Hematopoietic multipotent progenitor cell treated with erythropoietin and hydrocortisone succinate and interleukin-3 and kit ligand, for 4 days (in vitro differentiated cells): ENCODE data around the gene NINJ2.

Experiments used
- DNase-seq: peaks from one replicate; pipeline ENCODE4 v3.0.0-alpha.2; 2015

The NINJ2 gene

GRCh38 chr12:546265-546919, 116.9 kb downstream of the NINJ2 start:
- DNase-seq = no peak

- DNase-seq = no peak
Measured at GRCh38 chr12:545835-546234, 117.4 kb downstream of the NINJ2 start.

GRCh38 chr12:544941-545635, 118.2 kb downstream of the NINJ2 start:
- DNase-seq = no peak

GRCh38 chr12:544142-544541, 119.1 kb downstream of the NINJ2 start:
- DNase-seq = no peak

GRCh38 chr12:543114-543451, 120.2 kb downstream of the NINJ2 start:
- DNase-seq = no peak

GRCh38 chr12:542395-543113, 120.7 kb downstream of the NINJ2 start:
- no peak for DNase-seq

GRCh38 chr12:541676-542324, 121.4 kb downstream of the NINJ2 start:
- DNase-seq = no peak

DNA sequence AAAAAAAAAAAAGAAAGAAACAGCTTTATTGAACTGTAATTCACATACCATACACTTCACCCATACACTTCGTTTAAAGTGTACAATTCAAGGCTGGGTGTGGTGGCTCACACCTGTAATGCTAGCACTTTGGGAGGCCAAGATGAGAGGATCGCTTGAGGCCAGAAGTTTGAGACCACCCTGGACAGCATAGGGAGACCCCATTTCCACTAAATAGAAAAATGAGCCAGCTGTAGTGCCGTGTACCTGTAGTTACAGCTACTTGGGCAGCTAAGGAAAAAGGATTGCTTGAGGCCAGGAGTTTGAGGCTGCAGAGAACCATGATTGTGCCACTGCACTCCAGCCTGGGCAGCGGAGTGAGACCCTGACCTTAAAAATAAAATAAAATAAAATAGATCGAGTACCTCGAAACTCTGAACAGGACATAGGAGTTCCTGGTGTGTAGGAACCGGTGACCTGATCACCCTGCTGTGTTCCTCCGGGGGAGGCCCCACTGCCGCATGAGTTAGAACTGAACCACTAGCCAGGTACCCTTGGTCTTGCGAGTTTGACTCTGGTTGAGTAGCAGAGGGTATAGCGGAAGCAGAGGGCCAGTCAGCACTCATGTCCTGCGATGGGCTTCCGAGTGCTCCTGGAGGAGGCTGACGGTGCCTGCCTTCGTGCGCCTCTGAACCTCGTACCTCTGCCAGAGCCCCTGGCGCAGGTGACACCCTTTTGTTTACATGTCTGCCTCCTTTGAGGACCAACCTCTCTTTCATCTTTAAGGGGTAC, 123.5 kb downstream of the NINJ2 start:
- DNase-seq = no peak

DNA sequence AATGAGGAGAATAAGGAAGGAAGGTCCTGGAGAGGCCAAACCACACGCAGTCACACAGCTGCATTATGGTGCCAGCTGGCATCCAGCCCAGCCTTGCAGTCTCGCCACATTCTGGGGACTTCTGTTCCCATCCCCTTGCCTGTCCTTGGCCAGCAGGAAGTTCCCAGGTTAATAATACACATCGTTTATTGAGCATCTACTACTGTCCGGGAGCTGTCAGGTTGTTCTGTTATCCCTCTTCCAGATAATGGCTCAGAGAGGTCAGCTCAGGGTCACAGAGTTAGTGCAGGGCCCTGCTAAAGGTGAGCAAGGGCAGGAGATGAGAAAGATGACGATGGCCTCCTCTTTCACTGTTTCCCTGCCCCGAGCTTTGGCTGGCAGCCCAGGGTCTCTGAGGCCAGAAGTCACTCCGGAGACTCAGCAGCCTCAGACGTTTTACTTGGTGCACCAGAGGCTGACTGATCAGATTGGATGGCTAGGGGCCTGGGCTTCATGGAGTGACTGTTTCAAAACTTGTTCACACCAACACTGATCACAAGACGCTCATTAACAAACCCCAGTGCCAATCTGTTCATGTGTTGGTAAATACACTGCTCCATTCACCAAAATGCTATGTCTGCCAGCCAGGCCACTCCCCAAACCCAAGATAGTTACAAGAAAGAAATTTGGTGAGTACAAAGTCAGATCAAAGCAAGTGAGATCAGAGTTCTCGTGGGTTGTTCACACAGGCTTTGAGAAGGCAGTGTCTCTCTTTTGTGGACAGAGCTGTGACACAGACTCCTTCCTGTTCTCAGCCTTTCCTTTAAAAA, 124.3 kb downstream of the NINJ2 start:
- DNase-seq = peak; percentile 81

- no peak for DNase-seq
Measured at GRCh38 chr12:537772-538171, 125.5 kb downstream of the NINJ2 start.

DNA sequence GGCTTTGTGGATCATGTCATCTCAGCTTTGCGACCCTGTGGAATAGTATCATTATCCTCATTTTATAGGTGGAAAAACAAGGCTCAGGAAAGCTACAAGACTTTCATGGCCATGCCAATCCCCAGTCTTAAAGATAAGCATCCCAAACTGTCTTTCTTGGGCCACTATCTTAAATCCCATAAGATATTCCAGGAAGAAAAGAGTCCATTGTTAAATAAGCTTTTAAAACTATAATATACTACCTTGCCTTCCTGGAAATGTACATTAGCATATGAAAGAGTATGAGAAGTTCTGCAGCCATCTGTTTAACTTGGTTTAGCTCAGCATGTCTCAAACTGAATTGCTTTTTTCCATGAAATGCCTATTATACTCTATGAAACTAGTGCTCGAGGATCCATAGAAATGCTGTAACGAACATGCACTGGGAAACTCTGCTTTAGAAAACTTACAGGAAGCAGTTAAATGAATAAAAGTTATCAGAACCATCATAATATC, 126.4 kb downstream of the NINJ2 start:
- DNase-seq = no peak

DNA sequence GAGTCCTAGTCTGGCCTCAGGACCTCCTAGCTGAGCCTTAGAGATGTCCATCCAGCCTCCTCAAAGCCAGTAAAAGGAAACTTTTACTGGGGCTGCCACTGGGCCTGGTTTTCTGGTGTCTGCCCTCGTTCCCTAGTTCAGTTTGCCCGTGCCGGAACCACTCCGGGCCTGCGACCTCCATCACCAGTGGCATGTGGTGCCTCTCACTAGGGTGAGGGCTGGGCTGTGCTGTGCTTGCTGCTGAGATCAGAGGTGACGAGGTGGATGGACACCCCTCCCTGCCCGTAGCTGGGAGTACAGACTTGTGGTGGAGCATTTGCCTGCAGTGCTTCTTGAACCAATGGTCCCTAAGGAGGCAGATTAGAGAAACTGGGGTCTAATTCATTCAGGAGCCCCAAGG, 127.8 kb downstream of the NINJ2 start:
- no peak for DNase-seq

DNA sequence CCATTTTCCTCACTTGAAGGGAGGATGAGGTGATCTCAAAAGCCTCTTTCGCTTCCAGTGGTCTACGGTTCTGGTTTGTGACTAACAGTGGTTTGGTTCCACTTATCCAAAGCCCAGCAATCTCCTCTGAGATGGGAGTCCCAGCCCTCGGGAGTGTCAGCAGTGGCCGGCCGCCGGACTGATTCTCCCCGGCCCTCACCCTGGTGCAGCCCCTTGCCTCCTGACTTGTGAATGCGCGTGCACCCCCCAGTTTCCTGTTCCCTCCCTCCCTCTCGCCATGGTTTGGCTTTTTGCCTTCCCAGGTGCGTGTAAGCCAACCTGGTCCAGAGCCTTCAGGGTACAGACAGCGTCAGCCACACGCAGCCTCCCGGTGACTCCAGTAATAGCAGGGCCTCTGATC, 129.0 kb downstream of the NINJ2 start:
- no peak for DNase-seq

DNA sequence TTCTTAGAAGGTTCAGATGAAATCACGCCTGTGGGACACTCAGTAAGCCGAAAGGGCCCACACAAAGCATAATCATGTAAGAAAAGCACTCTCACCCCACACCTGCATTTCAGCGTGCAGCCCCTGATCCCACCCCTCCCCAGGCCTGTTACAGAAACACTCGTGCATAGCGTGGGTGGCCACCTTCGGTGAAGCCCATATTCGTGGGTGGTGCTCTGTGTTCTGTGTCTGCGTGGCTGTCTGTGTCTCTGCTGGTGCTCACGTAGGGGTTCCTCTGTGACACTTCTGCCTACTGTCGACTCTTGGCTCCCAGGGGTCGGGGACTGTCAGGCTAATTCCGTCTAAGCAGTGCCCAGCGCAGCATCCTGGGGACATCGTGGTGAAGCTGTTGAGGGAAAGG, 129.5 kb downstream of the NINJ2 start:
- no peak for DNase-seq

GRCh38 chr12:532908-533565, 130.2 kb downstream of the NINJ2 start:
- DNase-seq = no peak

DNA sequence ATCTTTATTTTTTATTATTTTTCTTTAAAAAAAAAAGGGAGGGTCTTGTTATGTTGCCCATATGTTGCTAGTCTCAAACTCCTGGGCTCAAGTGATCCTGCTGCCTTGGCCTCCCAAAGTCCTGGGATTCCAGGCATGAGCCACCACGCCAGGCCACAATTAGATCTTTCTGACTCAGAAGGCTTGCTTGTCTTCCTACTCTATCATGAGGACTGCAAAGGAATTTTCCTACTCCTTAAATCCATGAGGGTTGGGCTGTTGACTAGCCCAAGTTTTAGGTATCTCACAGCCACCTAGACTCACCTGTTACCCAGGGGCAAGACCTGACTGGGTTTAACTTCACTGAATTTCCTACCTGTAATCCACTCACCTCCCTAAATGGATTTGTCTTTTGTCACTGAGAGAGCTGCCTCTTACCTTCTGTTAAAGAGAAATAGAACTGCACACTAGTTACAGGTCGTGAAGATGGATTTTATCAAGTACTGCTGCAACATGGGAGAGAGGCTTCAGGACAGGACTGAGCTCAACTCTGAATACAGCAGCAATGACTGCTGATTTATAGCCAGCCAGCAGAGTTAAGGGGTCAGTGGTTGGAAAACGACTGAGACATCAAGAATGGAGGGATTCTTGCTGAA, 131.2 kb downstream of the NINJ2 start:
- no peak for DNase-seq

- DNase-seq = no peak
Measured at GRCh38 chr12:530821-531220, 132.4 kb downstream of the NINJ2 start.

GRCh38 chr12:530308-530707, 132.9 kb downstream of the NINJ2 start:
- DNase-seq = no peak

DNA sequence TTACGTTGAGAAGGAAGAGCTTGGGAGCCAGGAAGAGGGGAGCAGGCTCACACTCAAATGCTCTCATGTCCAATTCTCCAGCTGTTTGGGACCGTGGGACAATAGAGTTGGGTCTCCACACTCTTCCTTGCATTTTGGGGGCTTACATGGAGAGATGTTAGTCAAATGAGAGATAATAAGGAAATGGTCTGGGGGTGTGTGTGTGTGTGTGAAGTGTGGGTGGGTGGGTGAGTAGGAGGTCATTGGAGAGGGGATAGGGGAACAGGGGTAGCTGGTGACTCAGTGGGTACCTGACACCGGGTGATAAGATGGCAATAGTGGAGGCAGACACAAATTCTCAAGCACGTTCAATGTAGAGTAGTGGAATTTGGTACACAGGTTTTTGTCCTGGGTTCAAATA, 135.5 kb downstream of the NINJ2 start:
- DNase-seq = no peak

- no peak for DNase-seq
Measured at GRCh38 chr12:527241-527640, 136.0 kb downstream of the NINJ2 start.

DNA sequence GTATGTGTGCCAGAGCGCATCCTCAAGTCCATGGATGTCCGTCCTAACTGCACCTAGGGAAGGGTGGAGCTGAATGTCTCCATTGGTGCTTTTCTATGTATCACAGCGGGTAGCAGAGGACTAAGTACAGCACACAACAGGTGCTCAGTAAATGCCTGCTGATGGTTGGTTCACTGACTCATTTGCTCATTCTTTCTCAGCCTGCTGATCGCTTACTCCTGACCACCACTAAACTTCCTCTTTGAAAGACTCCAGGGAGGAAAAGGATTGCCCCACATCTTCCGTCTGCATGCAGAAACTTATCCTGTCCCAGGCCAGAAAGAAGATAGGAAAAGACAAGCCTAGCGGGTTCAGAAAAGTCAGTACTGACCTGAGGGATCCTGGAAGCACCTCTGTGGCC, 137.2 kb downstream of the NINJ2 start:
- DNase-seq = peak; percentile 41
